ENCODE data around the gene NMBR. TPM values are rescaled to one million over a fixed set of nuclear protein-coding genes. Genes with fewer than 3 reads are reported as not detected.

NMBR gene
- total and polyA plus RNA-seq, 2 of the 8 experiments (the other 6 are each of a cell fraction or from before 2014, with no cell fraction given), result 0.08 TPM; not detected in 1

GRCh38 chr6:142026471-142026870 is 120.5 kb downstream of the NMBR start (continued):
- no peak for TF ChIP-seq CTCF (IDR thresholded peaks at IDR 0.05; ENCODE audit: control extremely low read depth in 1 of 3, insufficient read depth in 1 of 3, low read depth in 1 of 3, low read length in 3 of 3)
- no peak for TF ChIP-seq RXRA (IDR thresholded peaks at IDR 0.05; ENCODE audit: insufficient read depth, low read depth, low read length)
- no peak for TF ChIP-seq MAX (IDR thresholded peaks at IDR 0.05)
- TF ChIP-seq CHD2 (IDR thresholded peaks at IDR 0.05; ENCODE audit: low read length), result no peak
- no peak for TF ChIP-seq SP1 (IDR thresholded peaks at IDR 0.05; ENCODE audit: low read depth, low read length)

Other genes starting within 250 kb of the NMBR start
- not detected in 2 replicates for gene GJE1, start 14.2 kb downstream of the NMBR start, total RNA-seq (2021; fragmentation: NEBNext Ultra II Directional; extraction: Animal tissue kit (Norgen Biotek cat#: 25700))
- gene GJE1, start 14.2 kb downstream of the NMBR start, polyA plus RNA-seq (2011; rRNA removed), result not detected in 2 replicates
- 63.6 and 64.0 TPM in 2 replicates for gene VTA1, start 141 bp upstream of the NMBR start, total RNA-seq (2021; fragmentation: NEBNext Ultra II Directional; extraction: Animal tissue kit (Norgen Biotek cat#: 25700))
- gene VTA1, start 141 bp upstream of the NMBR start, polyA plus RNA-seq (2011; rRNA removed), result 33.8 and 67.0 TPM in 2 replicates
- gene ADGRG6, start 154.9 kb upstream of the NMBR start, total RNA-seq (2021; fragmentation: NEBNext Ultra II Directional; extraction: Animal tissue kit (Norgen Biotek cat#: 25700)), result 4.2 and 6.2 TPM in 2 replicates
- gene ADGRG6, start 154.9 kb upstream of the NMBR start, polyA plus RNA-seq (2011; rRNA removed), result 1.1 and 1.7 TPM in 2 replicates

All from H1 (cell line).